Neuron (in vitro differentiated cells): ENCODE results near the gene ABHD6.
"Not testable (repeated sequence)": the region's sequence is repeated elsewhere in the genome, so short reads cannot be mapped to it uniquely, and the experiment has no call there.

Experiments
- H2AFZ ChIP-seq: one replicate; pipeline ENCODE4 v1.6.1; 2013; ENCODE audit warnings: low read depth, mild to moderate bottlenecking, inconsistent platforms, low read length, moderate library complexity
- H3K27me3 ChIP-seq: one replicate; pipeline ENCODE4 v1.6.1; 2013; ENCODE audit warnings: low read length; ENCODE audit not compliant: insufficient read depth
- H3K36me3 ChIP-seq: one replicate; pipeline ENCODE4 v1.6.1; 2013; ENCODE audit warnings: low read length; ENCODE audit not compliant: insufficient read depth
- H3K4me1 ChIP-seq: one replicate; pipeline ENCODE4 v1.6.1; 2013; ENCODE audit warnings: low read length; ENCODE audit not compliant: insufficient read depth
- H3K4me3 ChIP-seq: 2 replicates; pipeline ENCODE4 v1.5.1; 2013; ENCODE audit warnings: mild to moderate bottlenecking, low read length, moderate library complexity
- H3K9me3 ChIP-seq: one replicate; pipeline ENCODE4 v1.6.1; 2013; ENCODE audit warnings: low read length

The ABHD6 gene

DNA sequence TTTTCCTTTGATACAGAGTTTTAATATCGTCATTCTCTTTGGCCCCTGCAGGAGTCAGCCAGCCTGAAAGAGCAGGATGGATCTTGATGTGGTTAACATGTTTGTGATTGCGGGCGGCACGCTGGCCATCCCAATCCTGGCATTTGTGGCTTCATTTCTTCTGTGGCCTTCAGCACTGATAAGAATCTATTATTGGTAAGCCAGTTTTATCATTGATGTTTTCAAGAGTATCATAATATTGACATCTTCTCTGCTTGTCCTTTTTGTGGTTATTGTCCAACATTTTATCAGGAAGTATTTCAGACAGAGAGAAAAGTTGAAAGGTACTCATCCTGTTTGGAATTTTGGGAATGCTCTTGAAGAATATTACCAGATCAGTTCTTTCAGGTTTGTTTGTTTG is 18.9 kb downstream of the ABHD6 start:
- Histone ChIP-seq H3K36me3 (no peaks in the 10 kb centered on the region), H3K9me3 (no peaks in the 10 kb centered on the region), H3K27me3 (no peaks in the 10 kb centered on the region), H2AFZ (no peak overlapping the region), H3K4me3 (no peak overlapping the region), H3K4me1 (peaks cover 16% of the 10 kb centered on the region)

DNA sequence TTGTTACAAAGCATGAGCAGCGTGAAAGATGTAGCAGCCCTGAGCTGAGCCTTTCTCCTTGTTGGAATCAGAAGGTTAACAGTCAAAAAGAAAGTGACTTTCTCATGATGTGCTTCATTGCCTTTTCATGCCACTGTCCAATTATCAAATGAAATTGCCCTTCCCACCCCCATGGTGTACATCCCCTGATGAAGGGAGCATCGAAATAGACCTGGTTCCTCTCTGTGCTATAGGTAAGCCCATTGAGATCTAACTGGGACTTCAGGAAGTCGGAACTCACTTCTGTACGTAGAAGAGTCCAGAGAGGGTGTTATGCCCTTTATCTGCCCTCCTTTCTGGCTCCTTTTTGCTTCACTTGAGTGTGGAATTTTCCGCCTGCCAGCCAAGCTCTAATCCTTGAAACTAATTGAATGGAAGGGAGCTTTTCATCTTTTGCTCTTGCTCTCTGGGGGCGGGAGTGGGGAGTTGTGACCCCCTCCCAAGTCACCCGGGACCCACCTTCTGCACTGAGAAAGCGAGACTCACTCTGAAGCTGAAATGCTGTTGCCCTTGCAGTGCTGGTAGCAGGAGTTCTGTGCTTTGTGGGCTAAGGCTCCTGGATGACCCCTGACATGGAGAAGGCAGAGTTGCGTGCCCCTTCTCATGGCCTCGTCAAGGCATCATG is 20.9 kb downstream of the ABHD6 start:
- no peak overlapping the region for H2AFZ ChIP-seq
- peaks cover 16% of the 10 kb centered on the region for H3K4me1 ChIP-seq

DNA sequence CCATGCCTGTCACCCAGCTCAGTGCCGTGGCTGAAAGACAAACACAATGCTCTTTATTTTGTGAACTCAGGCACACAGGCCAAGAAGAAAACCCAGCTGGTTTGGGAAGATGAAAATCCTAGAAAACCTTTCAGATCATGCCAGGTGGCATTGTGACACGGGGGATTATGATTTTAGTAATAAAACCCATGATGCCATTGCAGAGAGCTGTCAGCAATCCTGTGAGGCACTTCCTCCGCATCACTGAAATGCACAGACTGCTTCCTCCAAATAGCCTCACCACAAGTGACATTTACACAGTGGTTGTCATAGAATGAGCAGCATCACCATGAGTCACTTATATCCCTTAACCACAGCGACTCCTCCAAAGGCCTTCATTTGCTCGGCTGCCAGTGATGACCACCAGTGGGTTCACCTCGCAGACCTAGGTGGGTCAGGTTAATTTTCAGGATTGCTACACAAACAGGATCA is 22.7 kb downstream of the ABHD6 start:
- Histone ChIP-seq H2AFZ (no peak overlapping the region), H3K9me3 (no peaks in the 10 kb centered on the region), H3K4me3 (no peak overlapping the region), H3K27me3 (no peaks in the 10 kb centered on the region), H3K36me3 (no peaks in the 10 kb centered on the region), H3K4me1 (peaks cover 16% of the 10 kb centered on the region)

More for the DNA sequence above, 20.9 kb downstream of the ABHD6 start:
- Histone ChIP-seq H3K9me3 (no peaks in the 10 kb centered on the region), H3K4me3 (no peak overlapping the region), H3K27me3 (no peaks in the 10 kb centered on the region), H3K36me3 (no peaks in the 10 kb centered on the region)

DNA sequence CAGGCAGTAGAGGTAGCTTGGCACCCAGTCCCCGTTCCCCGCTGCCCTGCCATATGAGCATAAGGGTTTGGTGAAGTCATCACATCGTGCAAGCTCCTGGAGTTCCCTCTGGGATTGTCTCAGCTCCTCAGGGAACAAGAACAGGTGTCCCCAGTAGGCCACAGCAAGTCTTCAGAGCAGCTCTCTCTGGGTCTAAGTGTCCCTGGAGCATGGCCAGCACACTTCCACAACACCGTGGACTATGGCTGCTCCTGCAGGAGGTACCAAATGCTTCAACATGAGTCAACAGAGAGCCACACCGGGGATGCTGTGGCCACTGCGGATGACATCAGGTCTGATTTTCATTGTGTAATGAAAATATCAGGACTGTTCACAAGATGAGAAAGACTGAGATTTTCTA is 23.1 kb downstream of the ABHD6 start:
- no peaks in the 10 kb centered on the region for H3K9me3 ChIP-seq
- no peak overlapping the region for H3K4me3 ChIP-seq
- no peak overlapping the region for H2AFZ ChIP-seq
- H3K27me3 ChIP-seq: no peaks in the 10 kb centered on the region
- H3K36me3 ChIP-seq: no peaks in the 10 kb centered on the region
- peaks cover 16% of the 10 kb centered on the region for H3K4me1 ChIP-seq

DNA sequence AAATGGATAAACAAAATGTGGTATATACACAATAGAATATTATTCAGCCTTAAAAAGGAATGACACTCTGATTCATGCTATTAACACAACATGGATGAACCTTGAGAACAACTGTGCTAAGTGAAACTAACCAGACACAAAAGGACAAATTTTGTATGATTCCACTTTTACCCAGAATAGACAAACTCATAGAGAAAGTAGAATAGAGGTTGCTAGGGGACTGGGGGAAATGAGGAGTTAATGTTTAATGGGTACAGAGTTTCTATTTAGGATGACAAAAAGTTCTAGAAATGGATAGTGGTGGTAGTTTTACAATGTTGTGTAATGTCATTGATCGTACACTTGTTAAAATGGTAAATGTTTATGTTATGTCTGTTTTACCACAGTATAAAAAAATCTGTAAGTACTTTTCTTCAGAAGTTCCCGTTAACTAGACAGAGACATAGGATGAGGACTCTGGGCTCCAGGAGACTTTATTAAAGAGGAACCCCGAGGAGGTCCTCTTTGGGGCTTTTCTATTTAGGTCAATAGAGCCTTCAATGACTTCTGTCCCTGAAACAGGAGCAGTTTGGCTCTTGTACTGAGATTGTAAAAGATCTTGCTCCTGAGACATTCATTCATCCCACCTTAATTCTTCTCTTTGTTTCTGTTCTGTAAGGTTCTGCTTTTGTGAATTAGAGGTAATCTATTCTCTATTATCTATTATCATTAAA is 24.5 kb downstream of the ABHD6 start:
- H3K4me3 ChIP-seq: no peak overlapping the region
- no peaks in the 10 kb centered on the region for H3K27me3 ChIP-seq
- H3K4me1 ChIP-seq: peaks cover 16% of the 10 kb centered on the region
- no peak overlapping the region for H2AFZ ChIP-seq
- H3K36me3 ChIP-seq: no peaks in the 10 kb centered on the region
- no peaks in the 10 kb centered on the region for H3K9me3 ChIP-seq

DNA sequence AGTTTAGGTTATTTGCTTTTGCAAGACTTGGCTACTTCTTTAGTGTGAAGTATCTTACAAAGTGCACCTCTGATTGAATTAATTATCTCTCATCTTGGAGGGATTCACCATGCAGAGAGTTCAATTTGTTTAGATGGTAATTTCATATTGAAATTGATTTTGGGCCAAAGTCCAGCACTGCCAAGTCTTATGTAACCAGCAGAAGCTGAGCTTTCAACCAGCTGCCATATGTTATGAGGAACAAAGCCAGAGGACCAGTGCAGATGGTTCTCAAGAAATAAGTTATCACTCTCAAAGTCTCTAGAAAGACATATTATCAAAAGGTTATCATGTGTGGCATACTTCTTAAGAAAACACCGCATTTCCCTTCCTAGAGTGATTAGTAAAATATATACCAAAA is 29.0 kb downstream of the ABHD6 start:
- H3K4me1 ChIP-seq: no peaks in the 10 kb centered on the region
- H3K27me3 ChIP-seq: no peaks in the 10 kb centered on the region
- no peaks in the 10 kb centered on the region for H3K36me3 ChIP-seq
- H3K9me3 ChIP-seq: no peaks in the 10 kb centered on the region
- no peak overlapping the region for H2AFZ ChIP-seq
- no peak overlapping the region for H3K4me3 ChIP-seq

DNA sequence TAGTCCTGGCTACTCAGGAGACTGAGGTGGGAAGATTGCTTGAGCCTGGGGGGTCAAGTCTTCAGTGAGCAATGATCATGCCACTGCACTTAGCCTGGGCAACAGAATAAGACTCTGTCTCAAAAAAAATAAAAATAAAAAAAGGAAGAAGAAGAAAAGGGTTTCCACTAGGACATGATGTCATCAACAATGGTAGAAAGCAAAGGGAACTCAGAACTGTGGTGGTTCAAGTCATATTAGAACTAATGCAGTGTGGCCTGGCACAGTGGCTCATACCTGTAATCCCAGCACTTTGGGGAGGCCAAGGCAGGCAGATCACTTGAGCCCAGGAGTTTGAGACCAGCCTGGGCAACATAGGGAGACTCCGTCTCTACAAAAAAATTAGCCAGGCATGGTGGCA is 30.0 kb downstream of the ABHD6 start:
- not testable (repeated sequence) for H2AFZ ChIP-seq, H3K27me3 ChIP-seq, H3K4me1 ChIP-seq, H3K36me3 ChIP-seq, H3K9me3 ChIP-seq, H3K4me3 ChIP-seq

DNA sequence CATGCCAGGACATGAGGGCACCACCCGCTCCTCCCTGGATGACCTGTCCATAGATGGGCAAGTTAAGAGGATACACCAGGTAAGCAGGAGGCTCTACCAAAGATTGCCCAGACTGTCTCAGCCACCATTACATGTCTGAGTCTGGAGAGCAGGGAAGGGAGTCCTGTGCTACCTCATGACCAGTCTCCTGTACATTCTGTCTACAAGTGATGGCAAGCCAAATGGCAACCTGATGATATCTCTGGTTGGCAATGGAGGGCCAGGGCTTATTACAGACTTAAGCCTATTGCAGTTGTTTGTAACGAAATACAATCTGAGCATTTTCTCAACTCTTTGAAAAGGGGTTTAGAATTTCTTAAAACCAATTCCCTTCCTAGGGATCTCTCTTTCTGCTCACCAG is 31.8 kb downstream of the ABHD6 start:
- Histone ChIP-seq H3K9me3 (no peaks in the 10 kb centered on the region), H2AFZ (no peak overlapping the region), H3K4me3 (no peak overlapping the region), H3K36me3 (no peaks in the 10 kb centered on the region), H3K4me1 (no peaks in the 10 kb centered on the region), H3K27me3 (no peaks in the 10 kb centered on the region)

DNA sequence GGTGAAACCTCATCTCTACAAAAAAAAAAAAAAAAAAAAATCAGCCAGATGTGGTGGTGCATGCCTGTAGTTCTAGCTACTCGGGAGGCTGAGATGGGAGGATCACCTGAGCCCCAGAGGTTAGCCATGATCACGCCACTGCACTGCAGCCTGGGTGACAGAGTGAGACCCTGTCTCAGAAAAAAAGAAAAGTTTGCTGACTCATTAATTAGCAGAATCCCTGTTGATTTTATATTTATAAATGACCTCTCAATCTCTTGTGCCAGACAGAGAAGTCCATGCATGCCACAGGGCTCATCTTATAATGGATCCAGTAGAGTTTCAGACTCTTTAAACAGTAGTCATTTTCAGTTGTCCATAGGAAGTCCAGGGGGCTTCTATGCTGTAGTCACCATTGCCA is 32.9 kb downstream of the ABHD6 start:
- Histone ChIP-seq H3K4me1 (no peaks in the 10 kb centered on the region), H3K27me3 (no peaks in the 10 kb centered on the region), H3K9me3 (no peaks in the 10 kb centered on the region), H2AFZ (no peak overlapping the region), H3K36me3 (no peaks in the 10 kb centered on the region), H3K4me3 (no peak overlapping the region)

DNA sequence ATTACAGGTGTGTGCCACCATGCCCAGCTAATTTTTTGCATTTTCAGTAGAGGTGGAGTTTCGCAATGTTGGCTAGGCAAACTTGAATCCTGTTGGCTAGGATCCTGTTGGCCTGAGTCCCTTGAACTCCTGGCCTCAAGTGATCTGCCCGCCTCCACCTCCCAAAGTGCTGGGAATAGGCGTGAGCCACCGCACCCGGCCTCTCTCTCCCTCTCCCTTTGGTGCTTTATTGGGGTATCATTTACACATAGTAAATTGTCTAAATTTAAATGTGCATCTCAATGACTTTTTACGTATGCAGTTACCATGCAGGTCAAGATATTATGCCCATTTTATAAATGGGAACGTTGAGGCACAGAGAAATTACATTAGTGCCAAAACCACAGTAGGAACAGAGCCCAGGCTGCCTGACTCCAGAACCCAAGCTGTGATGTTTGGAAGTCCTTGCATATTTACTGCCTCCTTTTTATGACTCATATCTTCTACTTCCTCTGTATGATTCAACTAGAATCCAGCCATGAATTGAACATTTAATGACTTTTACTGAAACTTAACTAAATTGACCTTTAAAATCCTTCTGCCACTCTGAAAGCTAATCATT is 34.4 kb downstream of the ABHD6 start:
- no peak overlapping the region for H3K4me3 ChIP-seq
- H3K36me3 ChIP-seq: no peaks in the 10 kb centered on the region
- no peaks in the 10 kb centered on the region for H3K27me3 ChIP-seq
- no peak overlapping the region for H2AFZ ChIP-seq
- no peaks in the 10 kb centered on the region for H3K4me1 ChIP-seq
- H3K9me3 ChIP-seq: no peaks in the 10 kb centered on the region

DNA sequence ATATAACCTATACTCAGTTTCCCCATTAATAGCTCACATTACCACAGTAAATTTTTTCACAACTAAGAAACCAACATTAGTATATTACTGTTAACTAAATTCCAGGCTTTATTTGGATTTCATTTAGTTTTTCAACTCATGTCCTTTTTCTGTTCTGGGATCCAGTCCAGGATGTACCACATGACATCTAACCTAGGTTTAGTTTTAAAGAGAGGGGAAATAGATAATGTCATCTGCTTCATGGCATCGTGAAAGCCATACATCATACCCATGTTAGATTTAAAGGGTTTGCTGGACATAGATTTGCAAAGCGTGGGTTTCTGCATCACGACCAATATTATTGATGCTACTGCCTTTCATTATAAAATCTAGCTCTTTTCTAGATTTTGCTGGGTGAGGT is 35.3 kb downstream of the ABHD6 start:
- Histone ChIP-seq H3K36me3 (no peaks in the 10 kb centered on the region), H3K4me3 (no peak overlapping the region), H2AFZ (no peak overlapping the region), H3K9me3 (no peaks in the 10 kb centered on the region), H3K4me1 (no peaks in the 10 kb centered on the region), H3K27me3 (no peaks in the 10 kb centered on the region)

DNA sequence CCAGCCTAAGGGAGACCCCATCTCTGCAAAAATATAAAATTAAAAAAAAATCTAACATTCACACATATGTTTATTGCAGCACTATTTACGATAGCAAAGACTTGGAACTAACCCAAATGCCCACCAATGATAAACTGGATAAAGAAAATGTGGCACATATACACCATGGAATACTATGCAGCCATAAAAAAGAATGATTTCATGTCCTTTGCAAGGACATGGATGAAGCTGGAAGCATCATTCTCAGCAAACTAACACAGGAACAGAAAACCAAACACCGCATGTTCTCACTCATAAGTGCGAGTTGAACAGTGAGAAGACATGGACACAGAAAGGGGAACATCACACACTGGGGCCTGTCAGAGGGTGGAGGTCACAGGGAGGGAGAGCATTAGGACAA is 35.8 kb downstream of the ABHD6 start:
- H3K4me1 ChIP-seq, H3K36me3 ChIP-seq, H2AFZ ChIP-seq, H3K9me3 ChIP-seq, H3K4me3 ChIP-seq, H3K27me3 ChIP-seq: not testable (repeated sequence)

DNA sequence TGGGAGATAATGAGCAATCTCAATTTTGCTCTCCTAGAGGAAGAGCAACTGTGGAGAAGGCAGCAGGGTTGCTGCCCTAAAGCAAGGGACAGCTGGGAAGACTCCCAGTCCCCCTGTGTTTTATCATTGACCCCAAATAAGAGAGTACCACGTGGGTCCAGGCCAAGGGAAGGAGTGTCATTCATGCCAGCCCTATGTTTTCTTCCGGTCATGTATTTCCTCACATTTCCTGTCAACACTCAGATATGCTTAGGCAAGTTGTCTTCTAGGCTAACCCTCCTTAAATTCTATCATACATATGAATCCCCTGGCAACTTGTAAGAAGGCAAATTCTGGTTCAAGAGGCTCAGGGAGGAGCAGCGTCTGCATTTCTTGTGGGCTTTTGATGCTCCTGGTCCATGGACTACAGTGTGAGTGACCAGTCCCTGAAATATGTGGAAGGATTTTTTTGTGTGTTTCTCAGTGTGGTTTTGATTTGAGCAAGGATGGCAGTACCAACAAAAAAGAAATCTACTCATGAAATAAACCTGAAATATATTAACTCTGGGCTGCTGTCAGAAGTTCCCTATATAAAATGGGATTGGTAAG is 36.5 kb downstream of the ABHD6 start:
- H3K4me3 ChIP-seq: no peak overlapping the region
- no peaks in the 10 kb centered on the region for H3K27me3 ChIP-seq
- H2AFZ ChIP-seq: no peak overlapping the region
- no peaks in the 10 kb centered on the region for H3K36me3 ChIP-seq
- H3K9me3 ChIP-seq: no peaks in the 10 kb centered on the region
- no peaks in the 10 kb centered on the region for H3K4me1 ChIP-seq
